ENCODE measurements around the gene ZKSCAN4.

ZKSCAN4 gene

GRCh38 chr6:28252009-28252975 is at the start of gene ZKSCAN4:
ZKSCAN4 (minus strand) TSS chr6:28252269; CDS start chr6:28251980, 289 bp downstream.
- DNase-seq (ENCODE audit: low read depth): peak; percentile 64

GRCh38 chr6:28296520-28297060 is 44.5 kb upstream of the ZKSCAN4 start:
- no peak for DNase-seq (ENCODE audit: low read depth)

DNA sequence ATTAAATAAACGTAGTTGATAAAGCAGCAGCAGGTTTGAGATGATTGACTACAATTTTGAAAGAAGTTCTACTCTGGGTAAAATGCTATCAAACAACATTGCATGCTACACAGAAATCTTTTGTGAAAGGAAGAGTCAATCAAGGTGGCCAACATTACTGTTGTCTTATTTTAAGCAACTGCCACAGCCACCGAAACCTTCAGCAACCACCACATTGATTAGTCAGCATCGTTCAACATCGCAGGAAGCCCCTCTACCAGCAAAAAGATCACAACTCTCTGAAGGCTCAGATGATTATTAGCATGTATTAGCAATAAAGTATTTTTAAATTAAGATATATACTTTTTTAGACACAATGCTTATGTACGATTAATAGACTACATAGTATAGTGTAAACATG is 43.3 kb upstream of the ZKSCAN4 start:
- no peak for DNase-seq (ENCODE audit: low read depth)

DNA sequence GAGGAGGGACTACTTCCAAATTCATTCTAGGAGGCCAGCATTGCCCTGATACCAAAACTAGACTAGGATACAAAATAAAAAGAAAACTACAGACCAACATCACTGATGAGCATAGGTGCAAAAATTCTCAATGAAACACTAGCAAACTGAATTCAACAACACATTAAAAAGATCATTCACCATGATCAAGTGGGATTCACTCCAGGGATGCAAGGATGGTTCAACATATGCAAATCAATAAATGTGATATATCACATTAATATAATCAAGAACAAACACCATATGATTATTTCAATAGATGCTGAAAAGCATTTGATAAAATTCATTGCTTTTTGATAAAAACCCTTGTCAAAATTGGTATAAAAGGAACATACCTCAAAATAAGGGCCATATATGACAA is 39.5 kb upstream of the ZKSCAN4 start:
- no peak for DNase-seq (ENCODE audit: low read depth)

DNA sequence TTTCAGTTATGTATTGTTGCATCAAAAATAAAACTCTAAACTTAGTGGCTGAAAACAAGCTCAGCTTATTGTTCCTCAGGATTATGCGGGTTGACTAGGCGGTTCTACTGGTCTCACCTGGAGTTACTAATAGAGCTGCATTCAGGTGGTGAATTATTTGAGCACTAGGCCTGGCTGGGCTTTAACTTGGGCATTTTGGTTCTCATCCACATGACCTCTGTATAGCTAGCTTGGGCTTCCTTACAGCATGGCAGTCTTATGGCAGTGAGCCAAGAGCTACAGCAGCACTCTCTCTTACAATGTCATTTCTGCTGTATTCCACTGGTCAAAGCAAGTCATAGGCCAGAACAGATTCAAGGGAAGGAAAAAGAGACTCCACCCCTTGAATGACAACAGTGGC is 30.9 kb upstream of the ZKSCAN4 start:
- no peak for DNase-seq (ENCODE audit: low read depth)

DNA sequence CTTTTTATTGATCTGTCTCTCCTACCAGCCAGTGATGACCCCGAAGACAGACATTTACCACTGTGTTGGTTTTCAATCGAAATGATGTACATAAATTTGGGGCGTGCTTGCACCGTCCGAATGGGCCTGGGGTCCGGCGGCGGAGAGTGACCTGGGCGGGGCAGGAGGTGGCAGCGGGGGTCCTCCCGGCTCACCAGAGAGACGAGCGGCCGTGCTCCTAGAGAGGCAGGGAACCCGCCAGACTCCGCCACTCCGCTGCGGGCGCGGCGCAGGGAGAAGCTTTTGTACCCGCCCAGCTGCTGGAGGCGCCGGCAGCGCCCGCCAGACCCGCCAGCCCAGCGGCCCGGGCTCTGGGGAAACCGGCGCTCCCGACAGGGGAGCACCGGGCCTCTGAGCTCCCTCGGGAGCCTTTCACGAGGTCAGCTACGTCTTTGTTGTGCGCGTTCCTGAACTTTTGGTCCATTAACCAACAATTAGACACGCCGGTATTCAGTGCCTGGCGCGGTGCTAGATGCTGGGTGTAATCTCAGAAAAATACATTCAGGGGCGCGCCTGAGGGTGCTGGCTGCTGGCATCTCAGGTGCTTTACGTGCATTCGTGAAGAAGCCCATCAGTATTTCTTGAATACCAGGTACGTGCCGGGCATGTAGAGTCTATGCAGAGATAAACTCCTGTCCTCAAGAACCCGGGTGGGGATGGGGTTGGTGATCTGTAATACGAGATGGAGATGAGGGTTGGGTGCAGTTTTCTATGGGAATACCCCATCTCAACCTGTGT is 29.4 kb upstream of the ZKSCAN4 start, which contains the start of gene PGBD1:
Gene PGBD1, plus strand, starts transcription at position 285 of the 777 bp plus-strand sequence. CDS start 2,242 bp downstream, outside the sequence.
- DNase-seq (ENCODE audit: low read depth): peak; percentile 49

- DNase-seq (ENCODE audit: low read depth): no peak
These were observed 28.7 kb upstream of the ZKSCAN4 start for GRCh38 chr6:28280595-28281287.

DNA sequence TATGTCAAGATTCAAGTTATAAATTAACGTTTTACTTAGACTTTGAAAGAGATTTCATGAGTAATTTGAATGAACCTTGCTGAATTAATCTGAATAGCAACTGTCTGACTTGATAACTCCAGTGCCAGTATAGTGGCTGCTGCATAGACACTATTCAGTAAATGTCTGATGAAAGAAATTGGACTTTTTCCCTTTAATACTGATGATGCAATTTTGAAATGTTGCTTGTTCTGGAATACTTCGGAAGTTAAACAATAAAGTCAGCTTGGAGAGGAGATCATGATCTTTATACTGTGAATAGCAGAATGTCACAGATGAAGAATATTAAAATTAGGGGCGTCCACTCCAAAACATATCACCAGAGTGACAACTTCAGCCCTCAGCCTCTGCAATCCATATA is 25.7 kb upstream of the ZKSCAN4 start:
- DNase-seq (ENCODE audit: low read depth): no peak

GRCh38 chr6:28274888-28275287 is 22.8 kb upstream of the ZKSCAN4 start:
- DNase-seq (ENCODE audit: low read depth): no peak

GRCh38 chr6:28269492-28269891 is 17.4 kb upstream of the ZKSCAN4 start:
- DNase-seq (ENCODE audit: low read depth): no peak

DNA sequence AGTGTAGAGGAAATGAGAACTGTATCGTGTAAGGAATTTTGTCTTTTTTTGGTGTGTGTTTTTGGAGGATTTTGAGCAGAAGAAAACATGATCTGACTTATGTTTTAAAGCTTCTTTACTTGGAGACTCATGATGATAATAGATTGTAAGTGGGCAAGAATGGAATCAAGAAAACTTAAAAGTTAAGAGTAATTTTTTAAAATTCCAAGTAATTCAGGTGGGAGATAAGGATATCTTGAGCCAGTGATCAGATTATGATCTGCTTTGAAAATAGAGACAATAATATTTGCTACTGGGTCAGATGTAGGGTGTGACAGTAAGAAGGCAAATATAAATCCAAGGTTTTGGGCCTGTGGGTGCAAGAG is 15.6 kb upstream of the ZKSCAN4 start:
- no peak for DNase-seq (ENCODE audit: low read depth)

- DNase-seq (ENCODE audit: low read depth): peak; percentile 82
These were observed 15.1 kb upstream of the ZKSCAN4 start, which contains the start of gene ZSCAN26 for GRCh38 chr6:28266962-28267694. ZSCAN26 (plus strand) TSS chr6:28267143; CDS start chr6:28271920, 4,777 bp downstream.

DNA sequence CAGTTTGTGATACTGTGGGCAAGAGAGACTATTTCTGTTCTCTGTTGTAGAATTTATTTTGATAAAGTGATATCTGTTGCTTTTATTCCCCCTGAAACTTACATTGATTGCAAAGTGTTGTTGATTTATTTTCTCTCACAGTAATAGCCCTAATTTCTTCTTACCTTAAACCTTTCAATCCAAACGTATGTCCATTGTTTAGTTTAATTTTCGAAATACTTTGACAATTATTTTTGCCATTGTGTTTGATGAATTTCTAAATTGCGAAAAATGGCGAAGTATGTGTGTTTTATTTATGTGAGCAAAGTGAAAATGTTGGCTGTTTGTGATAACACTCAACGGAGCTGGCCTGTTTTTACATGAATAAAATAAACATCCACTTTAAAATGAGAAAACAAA is 14.5 kb upstream of the ZKSCAN4 start:
- DNase-seq (ENCODE audit: low read depth): no peak

GRCh38 chr6:28264834-28265401 is 12.8 kb upstream of the ZKSCAN4 start:
- DNase-seq (ENCODE audit: low read depth): no peak

DNA sequence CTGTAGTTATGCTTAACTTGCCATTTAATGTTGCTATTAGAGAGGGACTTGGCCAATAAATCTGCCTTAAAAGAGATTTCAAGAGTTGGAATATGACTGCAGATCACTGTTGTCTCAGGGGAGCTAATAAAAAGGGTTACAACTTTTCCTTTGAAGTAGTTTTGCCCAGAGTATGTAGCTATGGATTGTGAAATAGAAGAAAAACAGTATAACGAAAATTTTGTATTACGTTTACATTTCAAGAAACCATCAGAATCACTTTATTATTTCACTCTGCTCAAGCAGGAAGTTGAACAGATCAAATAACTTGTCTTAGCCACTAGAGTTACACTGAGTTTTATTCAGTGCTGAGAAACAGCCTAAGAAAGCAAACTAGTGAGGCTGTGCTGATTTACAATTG is 11.9 kb upstream of the ZKSCAN4 start:
- no peak for DNase-seq (ENCODE audit: low read depth)

DNA sequence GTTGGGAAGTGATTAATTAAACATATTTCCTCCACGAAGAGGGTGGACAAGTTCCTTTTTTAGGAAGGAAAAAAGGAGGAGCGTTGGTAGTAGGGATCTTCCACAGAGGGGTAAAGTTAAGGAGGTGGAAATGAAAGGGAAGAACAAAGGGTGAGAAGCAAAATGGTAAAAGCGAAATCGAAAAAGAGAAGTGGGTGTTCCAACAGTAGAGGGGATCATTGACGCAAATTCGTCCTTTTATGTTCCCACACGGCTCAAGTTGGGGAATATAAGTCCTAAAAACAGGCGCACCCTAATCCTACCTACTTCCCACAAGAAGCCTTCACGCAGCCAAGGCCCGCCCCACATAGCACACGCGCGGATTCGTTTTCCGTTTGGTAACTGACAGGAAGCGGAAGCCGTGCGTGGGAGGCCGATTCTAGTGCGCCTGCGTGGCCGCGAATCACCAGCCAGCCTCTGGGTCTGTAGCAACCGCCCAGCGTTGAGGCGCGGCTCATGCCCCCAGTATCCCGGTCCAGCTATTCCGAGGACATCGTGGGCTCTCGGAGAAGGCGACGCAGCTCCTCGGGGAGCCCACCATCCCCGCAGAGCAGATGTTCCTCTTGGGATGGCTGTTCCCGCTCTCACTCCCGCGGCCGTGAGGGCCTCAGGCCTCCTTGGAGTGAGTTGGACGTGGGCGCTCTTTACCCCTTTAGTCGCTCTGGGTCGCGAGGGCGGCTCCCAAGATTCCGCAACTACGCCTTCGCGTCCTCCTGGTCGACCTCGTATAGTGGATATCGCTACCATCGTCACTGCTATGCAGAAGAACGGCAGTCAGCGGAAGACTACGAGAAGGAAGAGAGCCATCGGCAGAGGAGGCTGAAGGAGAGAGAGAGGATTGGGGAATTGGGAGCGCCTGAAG is 7.1 kb upstream of the ZKSCAN4 start, which contains the start of gene NKAPL:
Gene NKAPL, plus strand, starts transcription at position 421 of the 901 bp plus-strand sequence. Its CDS starts 75 bp downstream, at position 496.
- peak; percentile 71 for DNase-seq (ENCODE audit: low read depth)

- DNase-seq (ENCODE audit: low read depth): no peak
These were observed 5.0 kb upstream of the ZKSCAN4 start for GRCh38 chr6:28257042-28257441.

- DNase-seq (ENCODE audit: low read depth): no peak
These were observed 2.1 kb upstream of the ZKSCAN4 start for GRCh38 chr6:28254121-28254519.

DNA sequence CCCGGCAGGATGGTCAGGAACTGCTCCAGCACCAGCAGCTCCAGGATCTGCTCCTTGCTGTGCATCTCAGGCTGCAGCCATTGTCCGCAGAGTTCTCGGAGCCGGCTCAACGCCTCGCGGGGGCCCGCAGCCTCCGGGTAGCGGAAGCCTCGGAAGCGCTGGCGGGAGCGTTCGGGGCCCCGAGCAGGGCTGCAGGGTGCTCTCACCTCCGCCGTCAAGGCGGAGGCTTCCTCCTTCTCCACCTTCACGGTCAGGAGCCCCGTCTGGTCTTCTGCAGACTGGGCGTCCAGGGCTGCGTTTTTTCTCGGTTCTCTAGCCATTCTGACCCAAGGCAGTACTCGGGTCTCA is 434 bp downstream of the ZKSCAN4 start:
- peak; percentile 8 for DNase-seq (ENCODE audit: low read depth)

DNA sequence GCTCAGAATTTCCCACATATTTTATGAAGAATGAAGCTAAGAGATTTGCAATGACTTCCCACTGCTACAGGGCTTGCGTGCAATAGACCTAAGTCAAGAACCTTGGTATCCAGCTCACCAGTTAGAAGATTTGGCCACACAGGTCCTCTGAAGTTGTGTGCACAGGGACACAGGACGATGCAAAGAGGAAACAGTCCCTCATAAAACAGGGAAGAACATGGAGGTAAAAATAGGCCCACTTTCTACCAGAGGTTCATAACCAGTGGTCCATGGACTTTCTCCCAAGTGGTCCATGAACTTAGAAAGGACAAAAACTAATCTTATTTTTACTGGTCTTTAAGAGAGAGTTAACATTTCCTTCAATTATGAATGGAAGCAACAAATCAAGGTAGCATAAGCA is 1.3 kb downstream of the ZKSCAN4 start:
- DNase-seq (ENCODE audit: low read depth): no peak

Measured in stimulated activated CD8-positive, alpha-beta memory T cell treated with anti-CD3 and anti-CD28 coated beads, Interleukin-4, amount 100 ng/mL, for 24 hours (primary cell).